ENCODE data around the gene NFAM1. TPM values are rescaled to one million over a fixed set of nuclear protein-coding genes. Genes with fewer than 3 reads are reported as not detected.

NFAM1 gene
- total and polyA plus RNA-seq, 2 donors (not counting 3 experiments of a cell fraction or from before 2014, with no cell fraction given), result not detected

DNA sequence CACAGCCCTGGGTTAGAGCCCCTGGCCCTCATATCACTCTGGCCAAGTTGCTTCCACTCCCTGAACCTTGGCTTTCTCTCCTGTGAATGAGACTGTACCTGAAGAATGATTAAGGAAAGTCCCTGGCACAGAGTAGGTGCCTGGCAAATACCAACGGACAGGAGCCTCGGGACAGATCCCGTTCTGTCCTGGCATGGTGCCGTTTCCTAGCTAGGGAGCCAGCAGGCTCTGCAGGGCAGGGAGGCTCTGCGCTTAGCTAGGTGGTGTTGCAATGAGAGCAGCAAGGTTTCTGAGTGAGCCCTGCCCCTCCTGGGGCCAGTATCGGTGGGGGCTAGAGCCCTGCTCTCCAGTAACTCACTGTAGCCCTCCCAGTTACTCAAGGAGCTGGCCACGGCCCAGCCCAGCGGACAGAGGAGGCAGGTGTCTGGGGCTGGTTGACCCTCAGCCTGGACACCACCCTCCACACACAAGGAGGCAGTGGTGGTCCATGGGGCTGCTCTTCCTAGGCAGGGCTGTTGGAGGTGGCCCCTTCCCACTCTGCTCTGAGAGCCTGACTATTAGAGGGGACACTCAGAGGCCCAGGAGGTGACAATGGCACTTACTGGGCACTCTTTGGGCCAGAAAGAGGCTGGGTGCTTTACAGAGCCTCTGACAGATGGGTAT, 74.4 kb downstream of the NFAM1 start:
- TF ChIP-seq, protein P1, sequence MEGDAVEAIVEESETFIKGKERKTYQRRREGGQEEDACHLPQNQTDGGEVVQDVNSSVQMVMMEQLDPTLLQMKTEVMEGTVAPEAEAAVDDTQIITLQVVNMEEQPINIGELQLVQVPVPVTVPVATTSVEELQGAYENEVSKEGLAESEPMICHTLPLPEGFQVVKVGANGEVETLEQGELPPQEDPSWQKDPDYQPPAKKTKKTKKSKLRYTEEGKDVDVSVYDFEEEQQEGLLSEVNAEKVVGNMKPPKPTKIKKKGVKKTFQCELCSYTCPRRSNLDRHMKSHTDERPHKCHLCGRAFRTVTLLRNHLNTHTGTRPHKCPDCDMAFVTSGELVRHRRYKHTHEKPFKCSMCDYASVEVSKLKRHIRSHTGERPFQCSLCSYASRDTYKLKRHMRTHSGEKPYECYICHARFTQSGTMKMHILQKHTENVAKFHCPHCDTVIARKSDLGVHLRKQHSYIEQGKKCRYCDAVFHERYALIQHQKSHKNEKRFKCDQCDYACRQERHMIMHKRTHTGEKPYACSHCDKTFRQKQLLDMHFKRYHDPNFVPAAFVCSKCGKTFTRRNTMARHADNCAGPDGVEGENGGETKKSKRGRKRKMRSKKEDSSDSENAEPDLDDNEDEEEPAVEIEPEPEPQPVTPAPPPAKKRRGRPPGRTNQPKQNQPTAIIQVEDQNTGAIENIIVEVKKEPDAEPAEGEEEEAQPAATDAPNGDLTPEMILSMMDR (IDR thresholded peaks at IDR 0.05; ENCODE audit: extremely low read depth in 1 of 2, insufficient read depth in 1 of 2, low read depth in 1 of 2, low read length in 2 of 2), result no peak
- TF ChIP-seq POLR2A (IDR thresholded peaks at IDR 0.05; ENCODE audit: low read depth, low read length) (no peak), MYC (IDR thresholded peaks at IDR 0.05; ENCODE audit: low read depth, low read length) (no peak), GATA2 (IDR thresholded peaks at IDR 0.05; ENCODE audit: insufficient read depth, insufficient read length, low read depth, low read length) (no peak), POLR2AphosphoS5 (IDR thresholded peaks at IDR 0.05; ENCODE audit: insufficient read depth, low read depth, low read length) (no peak), EZH2 (IDR thresholded peaks at IDR 0.05; ENCODE audit: borderline replicate concordance, low read depth, low read length, severe bottlenecking) (no peak), JUN (IDR thresholded peaks at IDR 0.05; ENCODE audit: borderline replicate concordance, insufficient read depth, insufficient read length, low read depth) (no peak), FOS (IDR thresholded peaks at IDR 0.05; ENCODE audit: borderline replicate concordance, insufficient read depth, low read length) (no peak)
- TF ChIP-seq, protein P2, sequence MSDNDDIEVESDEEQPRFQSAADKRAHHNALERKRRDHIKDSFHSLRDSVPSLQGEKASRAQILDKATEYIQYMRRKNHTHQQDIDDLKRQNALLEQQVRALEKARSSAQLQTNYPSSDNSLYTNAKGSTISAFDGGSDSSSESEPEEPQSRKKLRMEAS (IDR thresholded peaks at IDR 0.05; ENCODE audit: insufficient read depth, insufficient read length), result no peak
- Histone ChIP-seq H3K9me1 (replicated peaks; ENCODE audit: control insufficient read depth, extremely low read depth, insufficient read depth, low read length) (no peaks in the 10 kb centered on the region), H3K27me3 (ENCODE audit: control insufficient read depth in 2 of 2, insufficient read depth in 2 of 2, low read length in 2 of 2) (peaks cover 2% of the 10 kb centered on the region in 2 experiments), H3K9me3 (replicated peaks; ENCODE audit: control insufficient read depth, insufficient read depth, low read length) (no peaks in the 10 kb centered on the region), H3K4me3 (replicated peaks in 1 of 3; ENCODE audit: insufficient read depth in 1 of 3, low read depth in 1 of 3, low read length in 3 of 3) (no peak overlapping the region), H3K9ac (replicated peaks; ENCODE audit: extremely low read depth, insufficient read depth, low read length) (no peak overlapping the region), H3K79me2 (ENCODE audit: control insufficient read depth, insufficient read depth, low read length) (no peaks in the 10 kb centered on the region), H3K4me1 (ENCODE audit: control insufficient read depth, extremely low read depth, insufficient read depth, low read length) (no peaks in the 10 kb centered on the region), H2AFZ (ENCODE audit: low read depth, low read length) (no peak overlapping the region), H4K20me1 (replicated peaks; ENCODE audit: control insufficient read depth, extremely low read depth, insufficient read depth, low read length) (no peaks in the 10 kb centered on the region), H3K4me2 (ENCODE audit: insufficient read depth, low read length) (no peak overlapping the region), H3K36me3 (ENCODE audit: control insufficient read depth in 2 of 2, extremely low read depth in 1 of 2, insufficient read depth in 2 of 2, low read length in 2 of 2) (no peaks in the 10 kb centered on the region), H3K27ac (ENCODE audit: insufficient read depth, low read depth, low read length) (no peak overlapping the region)
- intact Hi-C loops (cut with micrococcal nuclease) (no loop called here), dilution Hi-C loops (cut with MboI; ENCODE audit: extremely low pct_ligation_motif_present, low sequenced_read_pairs) (no loop called here)
- no peak for DNase-seq (ENCODE audit: low read depth, low spot score)
- CTCF ChIA-PET, result interaction anchor here (0.9 kb wide), 1 partner anchor 9 kb away, joined by 3 read pairs; no protein-coding TSS in a partner anchor
- FAIRE-seq, result no peak
- no TSS peak for BruUV-seq (replicated peaks)
- POLR2A ChIA-PET, result no interaction called here

All from endothelial cell of umbilical vein (primary cell).